Ecto neural progenitor cell (in vitro differentiated cells): ENCODE measurements around the gene KCNJ2.

Source experiments
- DNase-seq: peaks from one replicate; pipeline ENCODE4 v3.0.0-alpha.2; 2018; ENCODE audit warnings: low spot score

The KCNJ2 gene

DNA sequence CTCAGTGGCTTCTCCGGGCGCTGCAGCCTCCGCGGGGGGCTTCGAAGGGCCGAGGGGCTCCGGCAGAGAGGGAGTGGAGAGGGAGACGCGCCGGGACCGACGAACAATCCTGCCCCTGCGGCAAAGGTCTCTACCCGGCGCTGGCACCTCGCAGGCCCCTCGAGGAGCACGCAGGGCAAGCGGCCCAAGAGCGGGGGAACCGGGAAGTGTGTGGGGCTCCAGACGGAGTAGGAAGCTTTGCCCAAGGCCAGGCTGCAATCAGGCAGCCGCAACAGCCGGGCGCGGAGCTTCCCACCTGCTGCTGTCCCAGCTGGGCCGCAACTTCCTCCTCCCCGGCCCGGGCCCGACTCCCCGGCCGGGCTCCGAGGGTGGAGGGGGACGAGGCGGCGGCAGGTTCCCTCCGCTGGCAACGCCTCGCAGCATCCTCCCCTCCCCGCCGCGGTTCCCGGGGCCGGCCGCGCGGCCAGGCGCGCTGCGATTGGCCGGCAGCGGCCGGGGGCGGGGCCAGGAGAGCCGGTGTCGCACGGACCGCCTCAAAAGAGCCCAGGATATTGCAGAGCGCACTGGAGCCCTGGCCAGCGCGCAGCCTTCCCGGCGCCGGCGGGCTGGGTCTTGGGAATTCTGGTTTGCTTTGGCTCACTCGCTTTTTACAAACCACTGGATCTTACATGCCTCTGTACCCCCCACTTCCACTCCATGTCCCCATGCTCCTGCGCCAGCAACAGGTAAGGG, at the start of gene KCNJ2:
KCNJ2 (plus strand) TSS at position 556 of the 732 bp plus-strand sequence. CDS start 5,508 bp downstream, outside the sequence.
- DNase-seq, result peak; percentile 95

DNA sequence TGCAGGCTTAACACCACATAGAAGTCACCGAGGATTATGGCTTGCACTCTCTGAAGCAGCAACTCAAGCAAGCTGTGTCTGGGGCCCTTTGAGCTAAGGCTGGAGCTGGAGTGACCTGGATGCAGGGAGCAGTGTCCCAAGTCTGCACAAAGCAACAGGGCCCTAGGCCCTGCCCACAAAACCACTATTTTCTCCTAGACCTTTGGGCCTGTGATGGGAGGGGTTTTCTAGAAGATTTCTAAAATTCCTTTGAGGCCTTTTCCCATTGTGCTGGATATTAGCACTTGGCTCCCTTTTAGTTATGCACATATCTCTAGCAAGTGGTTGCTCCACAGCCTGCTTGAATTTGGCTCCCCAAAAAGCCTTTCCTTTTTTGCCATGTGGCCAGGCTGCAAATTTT, 49.8 kb upstream of the KCNJ2 start:
- DNase-seq, result no peak

DNA sequence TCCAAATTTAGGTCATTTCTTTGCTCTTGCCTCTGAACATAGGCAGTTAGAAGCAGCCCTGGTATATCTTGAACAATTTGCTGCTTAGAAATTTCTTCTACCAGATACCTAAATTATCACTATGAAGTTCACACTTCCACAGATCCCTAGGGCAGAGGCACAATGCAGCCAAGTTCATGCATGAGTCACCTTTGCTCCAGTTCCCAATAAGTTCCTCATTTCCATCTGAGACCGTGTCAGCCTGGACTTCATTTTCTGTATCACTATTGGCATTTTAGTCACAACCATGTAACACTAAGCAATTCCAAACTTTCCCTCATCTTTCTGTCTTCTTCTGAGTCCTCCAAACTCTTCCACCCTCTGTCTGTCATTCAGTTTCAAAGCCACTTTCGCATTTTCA, 49.3 kb upstream of the KCNJ2 start:
- DNase-seq, result no peak

DNA sequence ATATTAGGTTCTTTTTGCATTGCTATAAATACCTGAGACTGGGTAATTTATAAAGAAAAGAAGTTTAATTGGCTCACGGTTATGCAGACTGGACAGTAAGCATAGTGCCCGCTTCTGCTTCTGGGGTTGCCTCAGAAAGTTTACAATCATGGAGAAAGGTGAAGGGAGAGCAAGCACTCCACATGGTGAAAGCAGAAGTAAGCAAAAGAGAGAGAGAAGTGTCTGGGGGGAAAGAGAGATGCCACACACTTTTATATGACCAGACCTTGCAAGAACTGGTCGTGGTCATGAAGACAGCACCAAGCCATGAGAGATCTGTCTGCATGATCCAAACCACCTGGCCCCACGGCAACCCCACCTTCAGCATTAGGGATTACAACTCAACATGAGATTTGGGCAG, 48.9 kb upstream of the KCNJ2 start:
- DNase-seq, result no peak

DNA sequence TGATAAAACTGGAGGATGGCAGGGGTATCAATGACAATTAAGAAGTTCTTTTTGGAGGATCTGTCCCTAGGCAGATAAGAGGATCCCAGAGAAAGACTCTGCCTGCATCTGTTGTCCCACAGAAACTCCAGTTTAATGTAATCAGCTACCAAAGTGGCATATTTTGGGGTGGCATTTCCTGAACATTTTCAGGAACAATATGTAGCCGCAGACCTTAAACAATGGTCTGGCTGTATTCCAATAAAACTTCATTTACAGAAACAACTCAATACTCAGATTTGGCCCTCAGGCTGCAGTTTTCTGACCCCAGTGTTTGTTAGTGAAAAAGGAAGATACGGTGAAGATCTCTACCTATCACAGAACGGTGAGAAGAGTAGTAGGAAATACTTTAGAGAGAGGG, 48.2 kb upstream of the KCNJ2 start:
- no peak for DNase-seq

DNA sequence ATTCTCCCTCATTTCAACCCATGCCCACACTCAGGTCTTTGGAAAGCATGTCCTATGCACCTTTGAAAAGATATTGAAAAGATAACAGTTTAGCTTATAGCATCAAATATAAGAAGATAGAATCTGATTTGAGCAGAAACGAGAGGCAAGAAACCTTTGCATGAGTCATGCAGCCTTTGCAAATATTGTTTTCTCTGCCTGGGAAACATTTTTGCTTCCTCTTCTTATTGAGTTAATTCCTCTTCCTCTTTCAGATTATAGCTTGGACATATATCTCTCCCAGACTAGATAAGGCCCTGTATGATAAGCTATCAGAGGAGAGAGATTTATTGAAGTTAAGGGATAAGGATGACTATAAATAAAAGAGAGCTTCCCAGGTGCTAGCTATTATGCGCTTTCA, 46.1 kb upstream of the KCNJ2 start:
- DNase-seq, result no peak

DNA sequence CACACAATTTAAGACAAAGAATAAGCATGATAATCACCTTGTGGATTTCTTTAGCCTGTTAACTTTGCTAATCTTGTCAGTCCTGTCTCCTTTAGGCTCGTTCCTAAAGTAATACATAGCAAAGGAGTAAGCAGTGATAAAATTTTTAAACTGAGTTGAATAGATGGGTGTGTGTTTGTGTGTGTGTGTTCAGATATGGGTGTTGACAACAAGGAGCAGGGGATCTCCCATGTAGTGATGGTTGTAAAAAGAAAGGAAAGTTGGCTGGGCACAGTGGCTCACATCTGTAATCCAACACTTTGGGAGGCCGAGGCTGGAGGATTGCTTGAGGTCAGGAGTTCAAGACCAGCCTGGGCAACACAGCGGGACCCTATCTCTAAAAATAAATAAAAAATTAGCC, 44.6 kb upstream of the KCNJ2 start:
- no peak for DNase-seq

DNA sequence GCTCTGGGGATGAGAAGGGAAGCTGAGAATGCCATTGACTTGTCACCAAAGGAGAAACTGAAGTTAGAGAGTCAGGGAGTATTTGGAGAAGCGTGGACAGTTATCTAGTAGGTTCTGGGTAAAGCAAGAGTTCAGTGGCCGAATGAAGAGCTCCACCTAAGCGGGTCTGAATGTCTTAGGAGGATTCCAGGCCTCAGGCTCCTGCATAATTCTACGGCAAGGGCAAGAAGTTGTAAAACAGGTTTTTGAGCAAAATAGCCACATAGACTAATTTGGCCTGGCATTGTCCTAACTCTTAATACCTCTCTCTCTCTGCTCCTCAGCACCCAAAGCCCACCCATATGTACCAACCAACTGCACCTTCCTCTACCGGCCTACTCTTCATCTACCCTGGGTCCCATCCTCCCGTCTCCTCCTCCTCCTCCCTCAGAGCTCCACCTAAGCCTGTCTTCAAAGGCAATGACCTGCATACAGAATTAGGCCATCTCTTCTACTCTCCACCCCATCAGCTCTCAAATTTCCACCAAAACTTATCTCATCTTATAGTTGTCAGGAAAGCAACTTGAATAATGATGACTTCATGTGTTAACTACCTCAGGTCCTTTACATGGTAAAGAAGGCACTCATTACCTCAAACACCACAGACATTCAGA, 42.0 kb upstream of the KCNJ2 start:
- DNase-seq, result no peak

DNA sequence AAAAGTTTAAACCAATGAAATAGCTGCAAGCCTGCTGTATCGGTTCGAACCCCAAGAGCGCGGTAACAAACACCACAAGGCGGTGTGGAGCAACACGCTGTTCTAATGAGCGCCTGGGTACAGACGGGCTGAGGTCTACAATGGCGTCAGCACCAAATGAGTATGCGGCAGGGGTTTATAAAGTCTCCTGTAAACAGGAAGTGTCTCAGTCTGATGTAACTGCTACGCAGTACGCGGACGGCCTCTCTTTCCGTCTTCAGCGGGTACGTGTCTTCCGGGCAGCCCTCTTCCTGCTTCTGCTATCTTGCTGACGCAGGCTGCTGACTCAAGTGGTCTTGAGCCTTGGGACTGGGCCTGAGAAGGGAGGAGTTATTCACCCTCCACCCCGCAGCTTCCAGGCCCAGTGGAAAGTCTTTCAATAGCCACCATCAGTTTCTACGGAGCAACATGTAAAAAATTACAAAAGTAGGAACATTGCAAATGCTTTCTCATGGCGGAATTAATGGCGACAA, 40.5 kb upstream of the KCNJ2 start:
- DNase-seq, result no peak

DNA sequence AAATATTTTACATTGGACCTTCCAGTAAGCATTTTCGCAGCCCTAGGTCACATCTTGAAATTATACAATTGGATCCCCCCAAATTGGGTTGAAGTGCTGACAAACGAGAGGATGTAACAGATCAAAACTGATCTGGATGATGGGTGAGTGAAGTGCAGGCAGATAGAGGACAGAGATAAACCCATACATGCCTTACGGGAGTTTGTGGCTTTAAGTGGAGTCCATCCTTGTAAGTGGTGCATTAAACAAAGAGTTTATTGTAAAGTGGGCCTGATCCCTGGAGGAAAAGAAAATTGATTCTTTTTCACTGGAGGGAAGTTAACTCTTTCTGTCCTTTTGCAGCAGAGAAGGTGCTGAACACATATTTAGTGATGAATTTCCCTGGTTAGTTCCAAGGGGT, 39.0 kb upstream of the KCNJ2 start:
- no peak for DNase-seq

DNA sequence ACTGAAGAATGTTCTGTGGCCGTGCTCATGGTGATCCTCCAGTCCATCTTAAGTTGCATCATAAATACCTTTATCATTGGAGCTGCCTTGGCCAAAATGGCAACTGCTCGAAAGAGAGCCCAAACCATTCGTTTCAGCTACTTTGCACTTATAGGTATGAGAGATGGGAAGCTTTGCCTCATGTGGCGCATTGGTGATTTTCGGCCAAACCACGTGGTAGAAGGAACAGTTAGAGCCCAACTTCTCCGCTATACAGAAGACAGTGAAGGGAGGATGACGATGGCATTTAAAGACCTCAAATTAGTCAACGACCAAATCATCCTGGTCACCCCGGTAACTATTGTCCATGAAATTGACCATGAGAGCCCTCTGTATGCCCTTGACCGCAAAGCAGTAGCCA, 36.8 kb upstream of the KCNJ2 start:
- DNase-seq, result no peak

DNA sequence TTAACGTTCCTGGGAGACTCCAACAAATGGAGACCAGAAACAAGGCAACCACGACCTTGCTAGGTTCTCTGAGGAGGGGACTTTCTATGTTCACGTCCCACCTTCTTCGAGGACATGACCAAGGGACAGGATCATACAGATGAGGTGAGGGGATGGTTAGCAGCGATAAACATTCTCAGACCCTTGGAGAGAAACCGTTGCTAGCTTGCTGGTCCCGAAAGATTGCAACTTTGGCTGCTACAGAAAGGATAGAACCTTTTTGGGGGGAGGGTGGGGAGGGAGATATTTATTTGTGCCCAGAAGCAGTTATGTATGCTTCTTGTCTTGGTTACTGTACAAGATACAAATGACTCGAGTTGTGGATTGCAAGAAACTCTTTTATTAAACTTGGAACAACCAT, 35.3 kb upstream of the KCNJ2 start:
- no peak for DNase-seq

DNA sequence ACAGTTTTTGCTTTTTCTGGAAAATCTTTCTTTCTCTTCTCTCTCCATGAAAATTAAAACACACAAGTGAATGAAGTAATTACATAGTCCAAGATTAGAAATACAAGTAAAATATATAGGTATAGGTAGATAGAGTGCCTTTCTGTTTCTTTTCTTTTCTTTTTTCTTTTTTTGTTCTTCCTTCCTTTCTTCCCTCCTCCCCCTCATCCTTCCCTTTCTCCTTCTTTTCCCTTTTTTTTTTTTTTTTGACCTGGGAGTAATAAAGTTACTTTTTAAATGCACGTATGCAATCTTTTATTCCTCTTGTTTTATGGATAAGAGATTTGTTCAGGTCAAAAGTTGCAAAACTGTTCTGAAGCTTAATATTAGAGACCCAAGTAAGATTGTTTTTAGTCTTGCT, 34.6 kb upstream of the KCNJ2 start:
- no peak for DNase-seq

DNA sequence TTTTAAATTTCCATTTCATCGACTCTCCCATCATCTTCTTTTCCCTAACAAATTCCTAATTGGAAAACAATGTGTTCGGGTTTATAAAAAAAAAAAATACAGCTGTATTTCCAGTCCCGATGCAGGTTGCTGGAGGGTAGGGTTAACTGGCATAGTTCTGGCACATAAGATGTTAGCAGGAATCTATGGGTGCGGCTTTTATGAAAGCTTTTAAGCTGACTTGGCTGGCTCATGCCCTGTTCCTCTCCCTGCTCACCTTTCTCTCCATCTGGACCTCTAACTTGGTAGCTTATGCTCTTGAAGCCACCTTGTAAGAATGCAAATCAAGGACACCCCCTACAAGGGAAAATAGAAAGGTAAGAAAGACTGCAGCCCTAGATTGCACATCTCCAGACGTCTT, 33.2 kb upstream of the KCNJ2 start:
- DNase-seq, result no peak

DNA sequence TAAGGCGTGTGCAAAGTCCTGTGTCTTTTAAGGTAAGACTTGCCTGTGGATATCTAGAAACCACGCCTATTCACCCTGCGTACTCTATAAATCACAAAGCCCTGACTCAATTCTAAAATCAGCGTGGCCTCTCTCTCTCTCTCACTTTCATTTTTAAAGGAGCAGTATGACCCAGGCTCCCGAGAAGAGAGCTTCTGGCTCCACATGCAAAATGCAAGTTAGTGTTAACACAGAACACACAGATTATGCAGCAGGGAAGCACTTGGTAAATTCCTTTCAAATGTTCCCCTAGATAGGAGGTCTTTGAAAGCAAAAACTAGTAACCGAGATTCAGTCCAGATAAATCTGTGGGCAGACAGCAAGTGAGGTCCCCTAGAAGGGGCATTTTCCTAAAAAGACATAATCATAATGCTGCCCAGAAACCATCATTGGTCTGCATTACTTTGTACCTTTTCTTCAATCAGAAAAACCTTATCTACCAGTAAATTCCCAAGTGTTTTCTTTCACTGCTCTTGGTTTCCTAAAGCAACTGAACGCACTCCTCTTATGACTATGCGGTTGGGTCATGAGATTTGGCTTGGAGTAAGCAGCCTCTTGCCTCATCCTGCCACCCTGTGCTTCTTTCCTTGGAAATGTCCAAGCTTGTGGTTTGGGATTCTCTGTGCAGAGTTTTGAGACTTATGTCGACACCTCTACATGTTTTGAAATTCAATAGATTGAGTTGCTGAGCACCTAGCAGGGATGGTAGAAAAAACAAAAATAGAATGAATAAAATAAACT, 31.7 kb upstream of the KCNJ2 start:
- no peak for DNase-seq

DNA sequence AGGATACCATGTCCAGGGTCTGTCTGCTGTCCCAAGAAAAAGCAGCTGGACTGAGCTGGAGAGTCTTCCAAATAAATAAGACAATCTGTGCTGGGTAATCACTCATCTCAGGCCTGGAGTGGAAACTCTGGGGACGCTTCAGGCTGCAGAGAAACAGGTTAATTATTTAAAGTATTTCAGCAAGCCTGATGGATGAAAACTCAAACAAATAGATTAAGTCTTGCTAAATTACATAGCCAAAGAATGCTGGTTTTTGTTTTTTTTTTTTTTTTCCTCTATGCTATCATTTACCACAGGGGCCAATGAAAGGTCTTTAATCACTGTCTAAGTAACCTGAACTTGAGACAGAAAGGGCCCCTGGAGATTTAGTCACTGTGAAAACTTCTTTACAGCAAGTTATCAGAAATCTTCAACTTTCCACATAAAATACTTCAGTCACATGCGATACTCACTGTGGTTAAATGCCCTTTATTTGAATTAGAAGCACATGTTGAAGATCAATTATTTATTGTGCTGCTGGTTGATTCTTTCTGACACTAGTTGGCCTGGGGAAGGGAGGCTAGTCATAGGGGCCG, 31.0 kb upstream of the KCNJ2 start:
- no peak for DNase-seq

DNA sequence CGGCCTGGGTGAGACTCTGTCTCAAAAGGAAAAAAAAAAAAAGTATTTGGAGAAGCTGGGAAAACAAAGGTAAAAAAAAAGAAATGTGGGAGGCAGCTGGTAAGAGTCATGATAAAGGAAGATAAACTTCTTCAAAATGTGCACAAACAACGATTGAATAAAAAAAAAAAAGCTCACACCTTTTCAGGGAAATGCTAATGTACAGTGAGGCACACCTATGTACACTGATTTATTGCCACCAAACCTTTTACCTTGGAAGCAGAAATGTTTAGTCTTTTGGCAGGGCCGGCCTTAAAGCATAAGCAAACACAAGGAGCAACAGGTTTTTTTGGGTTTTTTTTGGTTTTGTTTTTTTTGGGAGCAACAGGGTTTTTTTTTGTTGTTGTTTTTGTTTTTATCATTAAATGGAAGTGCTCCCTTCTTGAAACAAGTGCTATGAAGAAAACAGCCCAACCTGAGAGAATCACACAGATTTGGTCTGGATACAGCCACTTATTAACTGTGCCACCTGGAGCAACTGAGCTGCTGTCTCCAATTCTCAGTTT, 29.8 kb upstream of the KCNJ2 start:
- no peak for DNase-seq

DNA sequence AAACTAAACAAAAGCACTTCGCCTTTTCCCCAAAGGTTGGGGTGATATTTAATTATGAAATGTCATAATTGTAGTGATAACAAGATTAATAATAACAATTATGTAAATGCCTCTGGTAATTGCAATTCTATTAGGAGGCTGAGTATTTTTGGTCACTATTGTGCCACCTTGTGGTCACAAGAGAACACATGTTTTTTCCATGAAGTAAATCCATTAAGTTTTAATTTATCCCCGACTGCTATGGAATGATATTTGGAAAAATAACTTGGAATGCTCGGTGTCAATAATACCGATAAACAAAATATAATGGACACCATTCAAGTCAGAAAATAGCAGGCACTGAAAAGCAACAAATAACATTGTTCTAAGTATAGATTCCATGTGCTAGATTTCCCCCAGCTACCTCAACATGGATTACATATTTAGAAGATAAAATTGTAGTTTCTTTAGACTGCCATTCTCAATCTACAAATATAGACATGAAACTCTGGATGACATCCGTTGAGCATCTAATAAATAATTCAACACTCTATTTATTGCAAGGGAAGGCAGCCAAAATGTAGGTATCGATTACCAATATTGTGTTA, 25.0 kb upstream of the KCNJ2 start:
- no peak for DNase-seq

DNA sequence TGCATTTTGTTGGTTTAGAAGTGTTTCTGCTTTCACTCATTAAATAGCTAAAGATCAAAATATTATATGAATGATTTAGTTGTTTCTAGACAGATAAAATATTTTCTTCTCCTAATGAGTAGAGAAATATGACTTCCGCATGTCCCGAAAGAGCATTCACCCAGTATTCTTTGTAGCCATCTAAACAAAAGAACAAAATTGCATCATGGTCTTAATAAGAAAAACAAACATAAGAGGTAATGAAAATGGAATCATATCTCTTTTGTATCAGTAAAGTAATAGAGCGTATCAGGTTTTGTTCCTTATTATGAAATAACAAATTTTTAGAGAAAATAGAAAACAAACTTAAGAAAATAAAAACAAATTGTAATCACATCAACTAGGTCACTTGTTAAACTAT, 16.1 kb upstream of the KCNJ2 start:
- no peak for DNase-seq

DNA sequence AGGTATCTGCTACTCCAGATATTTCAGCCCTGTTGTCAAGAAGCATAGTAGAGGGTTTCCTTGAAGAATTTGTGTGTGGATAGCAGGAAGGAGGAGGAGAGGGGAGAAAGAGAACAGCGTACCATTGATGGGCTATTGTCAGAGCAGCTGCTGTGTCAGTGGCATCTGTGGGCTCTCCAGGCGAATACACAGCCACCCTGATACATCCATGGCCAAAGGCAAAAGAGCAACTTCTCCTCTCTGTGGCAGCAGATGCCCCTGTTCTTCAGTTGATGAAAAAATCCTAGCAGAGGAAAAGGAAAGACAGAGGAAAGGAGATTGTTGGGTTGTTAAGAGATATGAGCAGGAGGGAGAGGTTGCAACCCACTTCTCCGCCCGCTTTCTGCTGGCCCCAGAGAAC, 12.2 kb upstream of the KCNJ2 start:
- no peak for DNase-seq

DNA sequence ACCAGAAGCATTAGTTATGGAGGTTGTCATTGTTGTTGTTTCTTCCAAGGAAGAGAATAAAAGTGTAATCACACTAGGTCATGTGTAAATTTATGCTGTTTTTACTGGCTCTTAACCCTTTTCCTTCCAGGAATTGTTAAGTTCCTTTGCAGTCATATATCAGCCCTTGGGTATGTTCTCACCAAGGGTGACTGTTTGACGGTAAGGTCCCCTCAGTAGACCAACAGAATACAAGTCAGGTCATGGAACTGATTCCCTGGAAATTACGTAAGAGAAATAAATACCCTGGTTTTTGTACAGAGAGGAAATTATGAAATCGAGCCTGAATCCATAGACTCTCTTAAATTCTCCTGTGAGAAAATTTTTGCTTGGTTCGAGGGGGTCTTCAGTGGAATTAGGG, 11.2 kb upstream of the KCNJ2 start:
- no peak for DNase-seq

DNA sequence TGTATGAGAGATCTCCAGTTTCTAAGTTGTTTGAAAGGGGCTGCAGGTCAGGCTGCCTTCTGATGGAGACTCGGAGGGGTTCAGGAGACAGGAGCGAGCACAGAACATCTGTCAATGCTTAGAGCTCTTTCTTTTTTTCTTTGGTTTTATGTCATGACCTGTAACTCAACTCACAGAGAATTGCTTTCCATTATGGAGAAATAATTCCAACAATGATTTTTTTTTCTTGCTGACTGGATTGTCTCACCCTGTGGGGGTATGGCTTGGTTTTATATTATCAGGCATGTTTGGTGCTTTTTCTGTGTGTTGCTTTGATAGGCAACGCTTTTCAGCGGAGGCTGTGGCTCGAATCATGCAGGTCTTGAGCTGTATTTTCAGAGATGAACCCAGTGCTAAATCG, 10.7 kb upstream of the KCNJ2 start:
- no peak for DNase-seq
